ENCODE results near the gene NR2E1. TPM values are rescaled to one million over a fixed set of nuclear protein-coding genes. Genes with fewer than 3 reads are reported as not detected.

NR2E1 gene
- total and polyA plus RNA-seq, 2 of the 13 experiments (the other 11 are each of a cell fraction or from before 2014, with no cell fraction given), result not detected

DNA sequence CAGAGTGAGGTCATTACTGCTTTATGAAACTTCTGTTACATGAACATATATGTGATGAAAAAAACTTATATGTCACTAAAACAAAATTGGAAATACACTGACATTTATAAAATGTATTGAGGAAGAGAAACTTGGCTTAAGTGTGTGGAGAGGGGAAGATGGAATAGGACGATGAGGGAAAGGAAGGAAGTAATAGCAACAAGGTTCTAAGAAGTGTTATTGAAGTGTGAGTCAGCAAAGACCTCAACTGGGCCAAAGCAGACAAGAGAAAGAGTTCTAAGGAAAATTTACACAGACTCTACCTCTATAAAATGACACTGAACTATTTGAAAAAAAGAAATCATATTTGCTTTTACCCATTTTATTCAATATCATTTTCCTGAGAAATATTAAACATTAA lies 56.7 kb downstream of the NR2E1 start (continued):
- TF ChIP-seq, protein P1, sequence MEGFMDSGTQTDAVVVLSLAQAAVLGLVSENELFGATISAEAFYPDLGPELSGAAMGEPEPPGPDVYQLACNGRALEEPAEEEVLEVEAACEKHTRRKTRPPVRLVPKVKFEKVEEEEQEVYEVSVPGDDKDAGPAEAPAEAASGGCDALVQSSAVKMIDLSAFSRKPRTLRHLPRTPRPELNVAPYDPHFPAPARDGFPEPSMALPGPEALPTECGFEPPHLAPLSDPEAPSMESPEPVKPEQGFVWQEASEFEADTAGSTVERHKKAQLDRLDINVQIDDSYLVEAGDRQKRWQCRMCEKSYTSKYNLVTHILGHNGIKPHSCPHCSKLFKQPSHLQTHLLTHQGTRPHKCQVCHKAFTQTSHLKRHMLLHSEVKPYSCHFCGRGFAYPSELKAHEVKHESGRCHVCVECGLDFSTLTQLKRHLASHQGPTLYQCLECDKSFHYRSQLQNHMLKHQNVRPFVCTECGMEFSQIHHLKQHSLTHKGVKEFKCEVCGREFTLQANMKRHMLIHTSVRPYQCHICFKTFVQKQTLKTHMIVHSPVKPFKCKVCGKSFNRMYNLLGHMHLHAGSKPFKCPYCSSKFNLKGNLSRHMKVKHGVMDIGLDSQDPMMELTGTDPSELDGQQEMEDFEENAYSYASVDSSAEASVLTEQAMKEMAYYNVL (CRISPR knock-in tag; IDR thresholded peaks at IDR 0.05; ENCODE audit: borderline replicate concordance), result no peak
- TF ChIP-seq SALL1 (CRISPR knock-in tag; IDR thresholded peaks at IDR 0.05) (no peak), ZNF230 (CRISPR knock-in tag; IDR thresholded peaks at IDR 0.05) (no peak), CHD4 (IDR thresholded peaks at IDR 0.05; ENCODE audit: borderline replicate concordance, low read length) (no peak)

DNA sequence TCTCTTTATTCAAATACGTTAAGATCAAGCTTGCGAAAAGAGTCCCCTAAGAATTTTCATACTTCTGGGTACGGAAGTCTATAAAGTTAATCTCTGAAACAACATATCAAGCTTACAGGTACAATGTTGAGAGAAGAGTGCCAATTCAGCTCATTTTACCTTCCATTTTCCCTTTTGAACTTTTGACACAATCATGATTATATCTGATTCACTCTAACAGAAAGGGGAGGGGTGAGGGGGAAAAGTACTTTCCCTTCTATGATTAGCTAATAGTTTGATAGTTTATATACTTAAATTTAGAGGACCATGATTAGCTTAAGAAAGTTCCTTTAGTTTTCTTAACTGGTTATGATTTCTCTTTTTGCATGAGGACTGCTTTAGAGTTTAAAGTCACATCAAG lies 61.5 kb downstream of the NR2E1 start:
- no peak overlapping the region for H3K9ac ChIP-seq (ENCODE audit: insufficient read depth, low read depth, low read length)
- H3K4me2 ChIP-seq (ENCODE audit: low read depth, low read length), result no peak overlapping the region
- no peak overlapping the region for H2AFZ ChIP-seq (ENCODE audit: low read length)
- H3K4me3 ChIP-seq (replicated peaks in 1 of 3; ENCODE audit: insufficient read depth in 1 of 3, low read depth in 2 of 3, low read length in 3 of 3), result no peak overlapping the region
- BruUV-seq (replicated peaks), result no TSS peak
- peaks cover 10% of the 10 kb centered on the region for H3K79me2 ChIP-seq (ENCODE audit: insufficient read depth, low read length)
- ChIA-PET CTCF (ENCODE audit: low intra/inter-chr PET ratio, low total read pairs) (no interaction called here), POLR2A (no interaction called here)
- intact Hi-C loops (cut with micrococcal nuclease; ENCODE audit: unreplicated experiment), result no loop called here
- 95% methylated on average over 3 of the region's 3 CpGs for WGBS (ENCODE audit: low lambda C conversion rate)
- no peaks in the 10 kb centered on the region for H3K27me3 ChIP-seq (ENCODE audit: control insufficient read depth in 1 of 2, insufficient read depth in 2 of 2, low read length in 2 of 2)
- ATAC-seq (no peak), DNase-seq (ENCODE audit: low spot score) (no peak), FAIRE-seq (no peak)
- H3K27ac ChIP-seq (ENCODE audit: extremely low read length, insufficient read depth, low read length), result no peak overlapping the region
- TF ChIP-seq MAFK (conservative IDR thresholded peaks at IDR 0.05 in 1 of 2, IDR thresholded peaks at IDR 0.05 in 1 of 2; ENCODE audit: low read length in 2 of 2) (peak in 1 of 2 experiments; percentile 31; a peak in 1 of 4 replicates), ZNF709 (CRISPR knock-in tag; IDR thresholded peaks at IDR 0.05) (no peak), CHCHD3 (CRISPR knock-in tag; IDR thresholded peaks at IDR 0.05) (no peak), SIX1 (CRISPR knock-in tag; IDR thresholded peaks at IDR 0.05; ENCODE audit: borderline replicate concordance) (no peak)
- TF ChIP-seq, protein P2, sequence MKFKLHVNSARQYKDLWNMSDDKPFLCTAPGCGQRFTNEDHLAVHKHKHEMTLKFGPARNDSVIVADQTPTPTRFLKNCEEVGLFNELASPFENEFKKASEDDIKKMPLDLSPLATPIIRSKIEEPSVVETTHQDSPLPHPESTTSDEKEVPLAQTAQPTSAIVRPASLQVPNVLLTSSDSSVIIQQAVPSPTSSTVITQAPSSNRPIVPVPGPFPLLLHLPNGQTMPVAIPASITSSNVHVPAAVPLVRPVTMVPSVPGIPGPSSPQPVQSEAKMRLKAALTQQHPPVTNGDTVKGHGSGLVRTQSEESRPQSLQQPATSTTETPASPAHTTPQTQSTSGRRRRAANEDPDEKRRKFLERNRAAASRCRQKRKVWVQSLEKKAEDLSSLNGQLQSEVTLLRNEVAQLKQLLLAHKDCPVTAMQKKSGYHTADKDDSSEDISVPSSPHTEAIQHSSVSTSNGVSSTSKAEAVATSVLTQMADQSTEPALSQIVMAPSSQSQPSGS (CRISPR knock-in tag; IDR thresholded peaks at IDR 0.05), result no peak
- no peaks in the 10 kb centered on the region for H3K4me1 ChIP-seq (ENCODE audit: insufficient read depth, low read length)
- no peaks in the 10 kb centered on the region for H4K20me1 ChIP-seq (ENCODE audit: insufficient read depth, low read length)
- H3K36me3 ChIP-seq (replicated peaks in 1 of 2; ENCODE audit: control insufficient read depth in 1 of 2, insufficient read depth in 2 of 2, low read length in 2 of 2), result peaks cover 0 to 12% of the 10 kb centered on the region in 2 experiments; a peak in 2 of 5 replicates
- no peaks in the 10 kb centered on the region for H3K9me3 ChIP-seq (ENCODE audit: low read length)
- in situ Hi-C loops (cut with HindIII; ENCODE audit: extremely low pct_ligation_motif_present, low pct_unique_long_range_greater_than_20kb), result no loop called here
